GM13977 (cell line): ENCODE results near the gene LCN15.

Experiments
- DNase-seq: peaks from one replicate; pipeline ENCODE4 v3.0.0; 2012; ENCODE audit warnings: low spot score
- in situ Hi-C: fragments of 300-500 bp; cut with MboI; formaldehyde crosslinking; loops from one replicate; pipeline ENCODE4 v1.12.0; 2022; ENCODE audit warnings: low sequenced_read_pairs, low pct_unique_long_range_greater_than_20kb, mixed read lengths, inconsistent platforms; ENCODE audit not compliant: unreplicated experiment
- TF ChIP-seq, protein P1 (sequence below): IDR thresholded peaks from 2 replicates; pipeline ENCODE4 v1.5.1; 2012; ENCODE audit warnings: mild to moderate bottlenecking, control low read depth; ENCODE audit not compliant: insufficient read depth; ENCODE audit errors: extremely low read depth, missing control alignments

The LCN15 gene

DNA sequence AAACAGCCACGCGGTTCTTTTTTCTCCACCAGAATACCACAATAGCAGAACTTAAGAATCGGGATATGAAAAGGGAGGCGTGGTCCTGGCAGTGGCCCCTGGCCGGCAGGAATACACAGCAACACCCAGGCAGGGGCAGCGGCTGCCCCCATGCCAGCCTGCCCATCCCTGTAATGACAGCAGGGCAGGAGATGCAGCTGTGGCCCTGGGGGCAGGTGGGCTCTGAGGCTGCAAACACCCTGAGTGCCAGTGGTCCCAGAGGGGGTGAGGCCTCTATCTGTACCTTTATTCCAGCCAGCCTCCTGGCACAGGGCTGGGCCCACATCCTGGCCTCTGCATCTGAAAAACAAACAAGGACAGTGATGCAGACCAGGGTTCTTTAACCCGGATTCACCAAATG, 39.5 kb downstream of the LCN15 start:
- in situ Hi-C loops = no loop called here
- DNase-seq = no peak
- TF ChIP-seq, protein P1, sequence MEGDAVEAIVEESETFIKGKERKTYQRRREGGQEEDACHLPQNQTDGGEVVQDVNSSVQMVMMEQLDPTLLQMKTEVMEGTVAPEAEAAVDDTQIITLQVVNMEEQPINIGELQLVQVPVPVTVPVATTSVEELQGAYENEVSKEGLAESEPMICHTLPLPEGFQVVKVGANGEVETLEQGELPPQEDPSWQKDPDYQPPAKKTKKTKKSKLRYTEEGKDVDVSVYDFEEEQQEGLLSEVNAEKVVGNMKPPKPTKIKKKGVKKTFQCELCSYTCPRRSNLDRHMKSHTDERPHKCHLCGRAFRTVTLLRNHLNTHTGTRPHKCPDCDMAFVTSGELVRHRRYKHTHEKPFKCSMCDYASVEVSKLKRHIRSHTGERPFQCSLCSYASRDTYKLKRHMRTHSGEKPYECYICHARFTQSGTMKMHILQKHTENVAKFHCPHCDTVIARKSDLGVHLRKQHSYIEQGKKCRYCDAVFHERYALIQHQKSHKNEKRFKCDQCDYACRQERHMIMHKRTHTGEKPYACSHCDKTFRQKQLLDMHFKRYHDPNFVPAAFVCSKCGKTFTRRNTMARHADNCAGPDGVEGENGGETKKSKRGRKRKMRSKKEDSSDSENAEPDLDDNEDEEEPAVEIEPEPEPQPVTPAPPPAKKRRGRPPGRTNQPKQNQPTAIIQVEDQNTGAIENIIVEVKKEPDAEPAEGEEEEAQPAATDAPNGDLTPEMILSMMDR = no peak

DNA sequence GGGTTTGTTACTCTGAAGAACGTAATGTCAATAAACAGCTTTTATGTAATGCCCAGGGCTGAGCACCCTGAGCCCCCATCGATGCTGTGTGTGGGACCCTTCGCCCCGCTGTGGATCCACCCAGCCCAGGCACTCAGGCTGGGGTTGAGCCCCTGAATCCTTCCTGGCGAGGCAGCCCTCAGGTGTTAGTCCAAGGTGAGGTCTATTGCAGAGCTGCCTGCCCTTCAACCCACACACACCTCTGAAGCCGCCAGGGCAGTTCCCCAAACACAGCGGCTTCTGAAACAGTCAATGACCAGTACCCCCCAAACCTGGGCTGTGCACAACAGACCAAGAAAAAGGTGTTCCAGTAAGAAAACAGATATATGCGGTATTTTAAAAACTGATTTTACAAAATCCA, 40.3 kb downstream of the LCN15 start:
- in situ Hi-C loops = no loop called here
- no peak for DNase-seq
- TF ChIP-seq, protein P1 = no peak

DNA sequence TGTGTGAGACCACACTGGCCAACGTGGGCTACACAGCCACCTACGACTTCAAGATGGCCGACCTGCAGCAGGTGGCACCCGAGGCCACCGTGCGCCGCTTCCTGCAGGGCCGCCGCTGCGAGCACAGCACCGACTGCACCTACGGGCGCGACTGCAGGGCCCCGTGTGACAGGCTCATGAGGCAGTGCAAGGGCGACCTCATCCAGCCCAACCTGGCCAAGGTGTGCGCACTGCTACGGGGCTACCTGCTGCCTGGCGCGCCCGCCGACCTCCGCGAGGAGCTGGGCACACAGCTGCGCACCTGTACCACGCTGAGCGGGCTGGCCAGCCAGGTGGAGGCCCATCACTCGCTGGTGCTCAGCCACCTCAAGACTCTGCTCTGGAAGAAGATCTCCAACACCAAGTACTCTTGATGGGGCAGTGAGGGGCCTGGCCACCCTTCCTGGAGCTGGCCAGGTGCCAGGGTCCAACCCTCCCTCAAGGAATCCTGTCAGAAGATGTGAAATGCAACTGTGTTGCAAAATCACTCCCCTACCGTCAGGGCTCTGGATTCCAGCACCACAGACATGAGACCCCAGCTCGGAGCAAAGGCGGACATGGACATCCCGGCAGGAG, 40.8 kb downstream of the LCN15 start:
- in situ Hi-C loops = no loop called here
- TF ChIP-seq, protein P1 = no peak
- DNase-seq = no peak

- TF ChIP-seq, protein P1 = no peak
- in situ Hi-C loops = no loop called here
- no peak for DNase-seq
Observed at GRCh38 chr9:136722969-136723356, 41.4 kb downstream of the LCN15 start.

DNA sequence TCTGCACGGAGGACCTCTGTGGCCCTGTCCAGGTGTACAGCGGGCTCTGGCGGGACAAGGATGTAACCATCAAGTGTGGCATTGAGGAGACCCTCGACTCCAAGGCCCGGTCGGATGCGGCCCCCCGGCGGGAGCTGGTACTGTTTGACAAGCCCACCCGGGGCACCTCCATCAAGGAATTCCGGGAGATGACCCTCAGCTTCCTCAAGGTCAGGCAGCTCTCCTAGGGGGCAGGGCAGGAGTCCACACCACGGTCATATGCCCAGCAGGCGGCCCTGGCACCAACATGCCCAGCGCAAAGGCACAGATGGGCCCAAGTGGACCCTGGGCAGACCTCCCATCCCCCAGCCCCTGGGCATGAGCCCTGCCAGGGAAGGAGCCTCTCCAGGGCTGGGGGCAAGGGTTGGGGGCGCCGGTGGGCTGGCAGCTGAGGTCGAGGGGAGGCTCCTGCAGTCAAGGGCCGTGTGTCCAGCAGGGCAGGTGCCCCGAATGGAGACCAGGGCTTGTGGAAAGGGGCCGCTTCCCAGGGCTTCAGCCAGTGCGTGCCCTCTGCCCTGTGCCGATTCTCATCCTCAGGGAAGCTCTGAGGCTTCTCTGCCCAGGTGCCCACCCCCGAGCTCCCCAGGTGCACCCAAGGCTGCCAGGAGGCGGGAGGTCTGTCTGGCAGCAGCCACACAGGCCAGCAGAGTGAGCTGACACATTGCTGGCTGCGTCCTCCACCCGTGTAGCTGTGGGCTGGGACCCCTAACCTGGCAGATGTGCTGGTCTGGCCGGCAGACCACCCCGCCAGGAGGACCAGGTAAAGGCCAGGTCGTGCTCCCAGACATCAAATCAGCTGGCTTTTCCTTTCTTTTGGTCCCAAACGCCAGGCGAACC, 42.0 kb downstream of the LCN15 start:
- no peak for DNase-seq
- in situ Hi-C loops = no loop called here

GRCh38 chr9:136721339-136722092, 42.8 kb downstream of the LCN15 start:
- in situ Hi-C loops = no loop called here
- DNase-seq = no peak
- TF ChIP-seq, protein P1 = no peak

More for the DNA sequence above, 42.0 kb downstream of the LCN15 start:
- TF ChIP-seq, protein P1 = no peak
